Fibroblast of mammary gland (primary cell): ENCODE measurements around the gene FBXW8.

Source experiments
- DNase-seq: peaks from one replicate; pipeline ENCODE4 v3.0.0-alpha.2; 2010; ENCODE audit warnings: low read depth
- H3K4me3 ChIP-seq: 2 replicates; pipeline ENCODE4 v1.5.1; 2011; ENCODE audit warnings: low read depth, mild to moderate bottlenecking, low read length, moderate library complexity; ENCODE audit not compliant: control insufficient read depth
- TF ChIP-seq, protein P1 (sequence below): conservative IDR thresholded peaks from 2 replicates; pipeline ENCODE4 v1.5.1; 2011; ENCODE audit warnings: low read depth, low read length, inconsistent platforms; ENCODE audit not compliant: control insufficient read depth, insufficient read depth

Gene FBXW8

DNA sequence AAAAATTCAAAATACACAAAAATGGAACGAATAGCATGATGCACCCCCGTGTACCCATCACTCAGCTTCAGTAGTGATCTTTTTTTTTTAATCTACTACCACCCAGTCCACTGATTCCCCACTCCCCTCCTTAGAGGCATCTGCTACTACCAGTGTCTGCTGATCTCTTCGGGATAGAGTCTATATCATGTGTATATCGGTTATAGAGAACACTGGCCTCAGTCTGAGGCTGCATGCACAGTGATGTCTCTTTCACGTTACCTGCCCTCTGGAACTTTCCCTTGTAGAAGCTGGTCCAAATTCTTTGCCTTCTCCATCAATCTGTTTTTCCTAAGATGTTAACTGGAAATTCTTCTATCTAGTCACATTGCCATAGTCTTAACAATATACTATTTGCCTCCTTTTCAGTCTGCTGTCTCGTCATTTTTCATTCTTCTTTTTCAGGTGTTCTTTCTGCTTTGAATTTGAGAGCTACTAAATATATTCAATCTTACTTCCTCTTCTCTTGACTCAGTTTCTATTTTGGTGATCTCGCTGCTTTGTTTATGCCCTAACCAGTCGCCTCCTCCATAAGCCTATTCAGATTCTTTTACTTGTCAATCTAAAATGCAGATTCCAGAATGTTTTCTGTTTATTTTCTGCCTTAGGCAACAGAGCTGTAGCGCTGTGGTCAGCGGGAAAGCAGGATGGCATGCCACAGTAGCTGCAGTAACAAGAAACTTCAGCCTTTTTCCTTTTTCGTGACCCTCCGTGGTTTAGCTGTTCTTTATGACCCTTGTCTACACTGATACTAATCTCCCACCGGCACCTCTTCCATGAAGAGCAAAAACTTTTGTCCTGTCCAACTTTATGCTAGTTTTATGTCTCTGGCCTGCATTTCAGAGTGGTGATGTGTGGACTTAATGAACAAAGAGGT lies 67.0 kb downstream of the FBXW8 start:
- no peak overlapping the region for H3K4me3 ChIP-seq
- DNase-seq: no peak
- TF ChIP-seq, protein P1, sequence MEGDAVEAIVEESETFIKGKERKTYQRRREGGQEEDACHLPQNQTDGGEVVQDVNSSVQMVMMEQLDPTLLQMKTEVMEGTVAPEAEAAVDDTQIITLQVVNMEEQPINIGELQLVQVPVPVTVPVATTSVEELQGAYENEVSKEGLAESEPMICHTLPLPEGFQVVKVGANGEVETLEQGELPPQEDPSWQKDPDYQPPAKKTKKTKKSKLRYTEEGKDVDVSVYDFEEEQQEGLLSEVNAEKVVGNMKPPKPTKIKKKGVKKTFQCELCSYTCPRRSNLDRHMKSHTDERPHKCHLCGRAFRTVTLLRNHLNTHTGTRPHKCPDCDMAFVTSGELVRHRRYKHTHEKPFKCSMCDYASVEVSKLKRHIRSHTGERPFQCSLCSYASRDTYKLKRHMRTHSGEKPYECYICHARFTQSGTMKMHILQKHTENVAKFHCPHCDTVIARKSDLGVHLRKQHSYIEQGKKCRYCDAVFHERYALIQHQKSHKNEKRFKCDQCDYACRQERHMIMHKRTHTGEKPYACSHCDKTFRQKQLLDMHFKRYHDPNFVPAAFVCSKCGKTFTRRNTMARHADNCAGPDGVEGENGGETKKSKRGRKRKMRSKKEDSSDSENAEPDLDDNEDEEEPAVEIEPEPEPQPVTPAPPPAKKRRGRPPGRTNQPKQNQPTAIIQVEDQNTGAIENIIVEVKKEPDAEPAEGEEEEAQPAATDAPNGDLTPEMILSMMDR: no peak

DNA sequence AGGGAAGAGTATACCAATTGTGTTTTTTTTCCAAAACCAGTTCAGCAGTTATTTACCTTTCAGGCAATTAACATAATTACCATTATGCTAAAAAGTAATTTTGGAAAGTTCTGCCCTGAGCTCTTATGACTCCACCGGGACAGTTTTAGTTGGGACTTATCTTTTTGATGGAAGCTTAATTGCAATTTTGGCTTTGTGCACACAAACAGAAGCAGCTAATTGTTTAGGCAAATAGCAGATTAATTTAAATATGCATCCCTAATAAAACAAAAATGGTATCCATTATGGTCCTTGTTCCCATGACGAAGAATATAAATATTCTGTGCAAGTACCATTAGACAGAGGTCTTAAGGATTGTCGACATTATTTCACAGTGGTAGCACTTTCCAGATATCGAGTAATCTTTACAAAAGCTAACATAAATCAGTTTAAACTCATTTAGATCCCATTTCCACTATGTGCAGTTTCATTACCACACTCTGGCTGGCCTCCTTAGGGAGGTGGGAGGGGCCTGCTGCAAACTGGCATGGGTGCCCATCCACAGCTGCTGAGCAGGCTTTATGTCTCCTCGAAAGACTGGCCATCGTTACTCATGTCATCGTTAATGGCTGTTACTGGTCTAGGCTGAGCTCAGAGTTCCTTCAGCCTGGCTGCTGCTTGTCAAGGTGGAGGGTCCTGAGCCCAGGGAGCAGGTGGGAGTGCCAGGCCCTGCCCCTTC lies 68.2 kb downstream of the FBXW8 start:
- TF ChIP-seq, protein P1: no peak
- no peak for DNase-seq
- H3K4me3 ChIP-seq: no peak overlapping the region

DNA sequence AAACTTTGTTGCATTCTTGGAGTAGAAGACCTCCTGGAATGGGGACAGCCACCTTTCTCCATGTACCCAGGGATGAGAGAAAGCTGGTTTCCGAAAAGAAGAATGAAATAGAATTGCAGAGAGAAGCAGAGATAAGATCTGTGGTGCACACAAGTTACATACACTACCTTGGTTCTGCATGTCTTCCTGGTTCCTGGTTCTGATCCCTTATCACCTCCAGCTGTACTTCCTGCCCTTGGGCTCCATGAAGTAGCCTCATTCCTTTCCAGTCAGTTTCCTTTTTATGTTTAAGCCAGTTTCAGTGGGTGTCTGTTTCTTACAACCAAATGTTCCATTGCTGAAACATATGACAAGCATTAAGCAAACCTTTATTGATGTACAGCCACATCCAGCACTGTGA lies 69.3 kb downstream of the FBXW8 start:
- DNase-seq: no peak
- TF ChIP-seq, protein P1: no peak

DNA sequence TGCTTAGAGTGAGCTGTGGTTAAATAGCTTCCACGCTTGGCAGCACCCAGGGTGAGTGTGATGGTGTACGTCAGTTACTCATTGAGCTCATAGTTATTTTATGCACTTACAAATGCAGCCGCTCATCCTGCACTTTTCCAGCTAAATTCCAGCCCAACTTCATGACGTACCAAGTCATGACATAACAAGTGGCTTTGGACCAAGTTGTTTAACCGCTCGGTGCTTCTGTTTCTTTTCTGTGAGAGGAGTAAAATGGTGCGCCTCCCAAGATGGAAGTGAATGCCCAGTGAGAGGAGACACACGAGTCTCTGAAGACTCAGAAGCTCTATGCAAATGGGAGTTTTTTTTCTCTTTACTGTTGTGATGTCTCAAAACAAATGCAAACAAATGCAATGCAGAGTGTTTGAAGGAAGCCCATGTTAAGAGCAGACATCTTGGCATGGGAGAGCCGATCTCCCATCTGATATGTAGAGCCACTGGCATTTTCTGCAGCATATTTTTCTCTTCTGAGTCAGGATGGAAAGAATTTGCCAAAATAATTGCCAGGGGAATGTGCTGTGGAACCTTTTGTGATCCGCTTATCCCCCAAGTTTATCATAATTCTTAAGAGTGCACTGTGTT lies 72.2 kb downstream of the FBXW8 start:
- H3K4me3 ChIP-seq: no peak overlapping the region
- peak; percentile 86 for DNase-seq

More for the DNA sequence above, 69.3 kb downstream of the FBXW8 start:
- H3K4me3 ChIP-seq: no peak overlapping the region

DNA sequence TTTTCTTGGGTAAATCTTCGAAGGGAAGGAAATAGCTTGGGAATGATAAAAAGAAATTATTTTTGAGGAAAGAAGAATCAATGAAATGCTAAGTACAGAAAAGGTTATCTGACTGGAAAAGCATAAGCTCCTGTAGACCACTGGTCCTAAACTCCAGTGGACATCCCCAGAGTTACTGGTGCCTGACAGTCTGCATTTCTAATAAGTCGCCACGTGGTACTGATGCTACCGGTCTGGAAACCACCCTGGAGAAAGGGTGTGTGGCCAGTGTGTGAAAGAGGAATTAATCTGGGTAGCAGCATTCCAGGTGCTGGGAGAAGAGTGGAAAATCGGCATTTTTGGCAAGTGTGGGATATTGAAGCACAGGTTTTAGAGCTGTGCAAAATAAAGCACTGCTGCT lies 73.3 kb downstream of the FBXW8 start:
- DNase-seq: no peak
- TF ChIP-seq, protein P1: no peak
- H3K4me3 ChIP-seq: no peak overlapping the region

More for the DNA sequence above, 72.2 kb downstream of the FBXW8 start:
- TF ChIP-seq, protein P1: no peak

DNA sequence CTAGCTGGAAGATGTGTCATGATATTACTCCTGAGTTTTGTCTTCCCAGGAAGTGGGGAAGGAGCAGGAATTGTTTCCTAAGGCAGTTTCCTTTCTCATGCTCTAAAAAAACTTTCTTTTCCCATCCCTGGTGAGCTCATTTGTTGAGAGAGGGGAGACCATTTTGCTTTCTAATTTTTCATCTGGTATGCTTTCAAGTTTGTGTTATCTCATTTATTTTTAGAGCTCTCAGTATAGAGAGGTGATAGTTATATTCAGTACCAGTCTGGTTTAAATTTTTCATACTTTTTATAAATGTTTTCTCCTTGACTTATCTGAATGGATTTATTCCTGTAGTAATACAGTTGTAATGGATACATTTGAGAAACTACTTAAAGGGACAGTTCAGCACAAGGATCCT lies 79.6 kb downstream of the FBXW8 start:
- no peak overlapping the region for H3K4me3 ChIP-seq
- no peak for DNase-seq
- TF ChIP-seq, protein P1: no peak
